ENCODE data around the gene FHAD1. TPM values are rescaled to one million over a fixed set of nuclear protein-coding genes. Genes with fewer than 3 reads are reported as not detected.

The FHAD1 gene
- polyA plus RNA-seq, 2 donors, result 0.04 to 0.16 TPM

- no peak overlapping the region for H3K27ac ChIP-seq (ENCODE audit: low read depth in 2 of 2, low read length in 1 of 2)
- 46 to 47% methylated on average over 7 of the region's 7 CpGs for WGBS, 2 donors
Measured at GRCh38 chr1:15272782-15273127, 25.7 kb downstream of the FHAD1 start.

GRCh38 chr1:15273274-15273673 lies 26.3 kb downstream of the FHAD1 start:
- 74 to 77% methylated on average over 2 of the region's 2 CpGs for WGBS, 2 donors
- Histone ChIP-seq H3K27me3 (ENCODE audit: control insufficient read depth in 1 of 2, insufficient read depth in 2 of 2, low read length in 2 of 2) (no peaks in the 10 kb centered on the region), H3K36me3 (ENCODE audit: control insufficient read depth in 2 of 2, insufficient read depth in 2 of 2, low read length in 1 of 2) (no peaks in the 10 kb centered on the region), H3K4me1 (ENCODE audit: control insufficient read depth in 2 of 2, insufficient read depth in 2 of 2, low read length in 1 of 2) (no peaks in the 10 kb centered on the region), H3K9me3 (ENCODE audit: control insufficient read depth in 2 of 2, insufficient read depth in 1 of 2, low read depth in 1 of 2, low read length in 1 of 2) (no peaks in the 10 kb centered on the region), H3K27ac (ENCODE audit: low read depth in 2 of 2, low read length in 1 of 2) (no peak overlapping the region), H3K4me3 (ENCODE audit: low read depth in 1 of 2, low read length in 2 of 2) (no peak overlapping the region)

More at GRCh38 chr1:15272782-15273127, 25.7 kb downstream of the FHAD1 start:
- no peaks in the 10 kb centered on the region for H3K27me3 ChIP-seq (ENCODE audit: control insufficient read depth in 1 of 2, insufficient read depth in 2 of 2, low read length in 2 of 2)
- H3K36me3 ChIP-seq (ENCODE audit: control insufficient read depth in 2 of 2, insufficient read depth in 2 of 2, low read length in 1 of 2), result no peaks in the 10 kb centered on the region
- no peaks in the 10 kb centered on the region for H3K9me3 ChIP-seq (ENCODE audit: control insufficient read depth in 2 of 2, insufficient read depth in 1 of 2, low read depth in 1 of 2, low read length in 1 of 2)
- no peak overlapping the region for H3K4me3 ChIP-seq (ENCODE audit: low read depth in 1 of 2, low read length in 2 of 2)
- no peaks in the 10 kb centered on the region for H3K4me1 ChIP-seq (ENCODE audit: control insufficient read depth in 2 of 2, insufficient read depth in 2 of 2, low read length in 1 of 2)

DNA sequence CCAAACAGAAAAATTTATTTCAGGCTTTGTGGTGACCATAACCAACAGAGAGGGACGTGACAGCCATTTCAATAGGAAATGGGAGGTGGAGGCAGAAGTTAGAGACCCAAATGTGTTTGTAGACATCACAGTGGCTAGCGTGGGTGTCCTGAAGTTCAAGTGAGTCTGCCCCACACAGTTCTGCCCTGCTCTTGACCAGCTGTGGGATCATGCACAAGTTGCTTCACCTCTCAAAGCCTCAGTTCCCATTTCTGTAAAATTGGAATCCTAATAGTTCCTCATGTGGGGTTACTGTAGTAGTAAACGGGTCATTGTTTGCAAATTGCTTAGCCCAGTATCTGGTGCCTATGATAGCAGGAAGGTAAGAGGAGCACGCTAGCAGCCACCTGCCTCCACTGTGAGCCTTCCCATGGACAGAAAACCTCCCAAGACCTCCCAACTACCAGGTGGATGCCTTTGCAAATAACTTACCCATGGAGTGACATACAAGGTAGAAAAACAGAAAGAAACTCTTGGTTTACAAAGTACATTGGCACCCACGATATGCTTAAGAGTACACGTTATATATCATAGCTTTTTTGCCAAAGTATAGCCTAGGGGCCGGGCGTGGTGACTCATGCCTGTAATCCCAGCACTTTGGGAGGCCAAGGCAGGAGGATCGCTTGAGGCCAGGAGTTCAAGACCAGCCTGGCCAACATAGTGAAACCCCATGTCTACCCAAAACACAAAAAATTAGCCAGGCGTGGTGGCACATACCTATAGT lies 29.1 kb downstream of the FHAD1 start:
- Histone ChIP-seq H3K4me1 (ENCODE audit: control insufficient read depth in 2 of 2, insufficient read depth in 2 of 2, low read length in 1 of 2) (no peaks in the 10 kb centered on the region), H3K4me3 (ENCODE audit: low read depth in 1 of 2, low read length in 2 of 2) (no peak overlapping the region), H3K36me3 (ENCODE audit: control insufficient read depth in 2 of 2, insufficient read depth in 2 of 2, low read length in 1 of 2) (no peaks in the 10 kb centered on the region), H3K9me3 (ENCODE audit: control insufficient read depth in 2 of 2, insufficient read depth in 1 of 2, low read depth in 1 of 2, low read length in 1 of 2) (no peaks in the 10 kb centered on the region), H3K27ac (ENCODE audit: low read depth in 2 of 2, low read length in 1 of 2) (no peak overlapping the region), H3K27me3 (ENCODE audit: control insufficient read depth in 1 of 2, insufficient read depth in 2 of 2, low read length in 2 of 2) (no peaks in the 10 kb centered on the region)
- WGBS, 2 donors, result 79 to 83% methylated on average over 10 of the region's 10 CpGs

GRCh38 chr1:15276691-15277446 lies 29.8 kb downstream of the FHAD1 start:
- Histone ChIP-seq H3K4me1 (ENCODE audit: control insufficient read depth in 2 of 2, insufficient read depth in 2 of 2, low read length in 1 of 2) (no peaks in the 10 kb centered on the region), H3K27me3 (ENCODE audit: control insufficient read depth in 1 of 2, insufficient read depth in 2 of 2, low read length in 2 of 2) (no peaks in the 10 kb centered on the region), H3K9me3 (ENCODE audit: control insufficient read depth in 2 of 2, insufficient read depth in 1 of 2, low read depth in 1 of 2, low read length in 1 of 2) (no peaks in the 10 kb centered on the region), H3K36me3 (ENCODE audit: control insufficient read depth in 2 of 2, insufficient read depth in 2 of 2, low read length in 1 of 2) (no peaks in the 10 kb centered on the region), H3K27ac (ENCODE audit: low read depth in 2 of 2, low read length in 1 of 2) (no peak overlapping the region), H3K4me3 (ENCODE audit: low read depth in 1 of 2, low read length in 2 of 2) (no peak overlapping the region)
- WGBS, 2 donors, result 85 to 92% methylated on average over 11 of the region's 11 CpGs

DNA sequence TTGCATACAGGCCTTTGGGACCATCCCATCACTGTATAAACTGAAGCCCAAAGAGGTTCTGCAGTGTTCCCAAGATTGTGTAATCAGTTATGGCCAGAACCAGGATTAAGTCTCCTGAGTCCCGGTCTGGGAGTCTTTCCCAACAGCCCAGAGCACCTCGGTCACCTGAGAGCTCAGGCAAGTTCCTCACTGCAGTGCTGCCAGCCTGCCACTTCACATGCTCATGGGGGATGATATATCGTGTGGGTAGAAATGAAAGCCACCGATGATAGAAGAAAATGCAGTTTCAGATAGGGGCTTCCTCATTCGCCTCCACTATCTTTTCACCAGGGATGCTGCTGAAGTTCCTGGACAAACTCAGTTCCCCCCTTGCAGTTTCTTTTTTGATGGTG lies 30.4 kb downstream of the FHAD1 start:
- Histone ChIP-seq H3K27ac (ENCODE audit: low read depth in 2 of 2, low read length in 1 of 2) (no peak overlapping the region), H3K27me3 (ENCODE audit: control insufficient read depth in 1 of 2, insufficient read depth in 2 of 2, low read length in 2 of 2) (no peaks in the 10 kb centered on the region), H3K4me1 (ENCODE audit: control insufficient read depth in 2 of 2, insufficient read depth in 2 of 2, low read length in 1 of 2) (no peaks in the 10 kb centered on the region), H3K4me3 (ENCODE audit: low read depth in 1 of 2, low read length in 2 of 2) (no peak overlapping the region), H3K36me3 (ENCODE audit: control insufficient read depth in 2 of 2, insufficient read depth in 2 of 2, low read length in 1 of 2) (no peaks in the 10 kb centered on the region), H3K9me3 (ENCODE audit: control insufficient read depth in 2 of 2, insufficient read depth in 1 of 2, low read depth in 1 of 2, low read length in 1 of 2) (no peaks in the 10 kb centered on the region)
- 87 to 89% methylated on average over 5 of the region's 5 CpGs for WGBS, 2 donors

GRCh38 chr1:15277933-15278332 lies 30.9 kb downstream of the FHAD1 start:
- no peaks in the 10 kb centered on the region for H3K9me3 ChIP-seq (ENCODE audit: control insufficient read depth in 2 of 2, insufficient read depth in 1 of 2, low read depth in 1 of 2, low read length in 1 of 2)
- H3K36me3 ChIP-seq (ENCODE audit: control insufficient read depth in 2 of 2, insufficient read depth in 2 of 2, low read length in 1 of 2), result no peaks in the 10 kb centered on the region
- no peak overlapping the region for H3K27ac ChIP-seq (ENCODE audit: low read depth in 2 of 2, low read length in 1 of 2)
- 94 to 96% methylated on average over 4 of the region's 4 CpGs for WGBS, 2 donors
- H3K4me1 ChIP-seq (ENCODE audit: control insufficient read depth in 2 of 2, insufficient read depth in 2 of 2, low read length in 1 of 2), result peaks cover 0 to 2% of the 10 kb centered on the region in 2 donors
- no peaks in the 10 kb centered on the region for H3K27me3 ChIP-seq (ENCODE audit: control insufficient read depth in 1 of 2, insufficient read depth in 2 of 2, low read length in 2 of 2)
- H3K4me3 ChIP-seq (ENCODE audit: low read depth in 1 of 2, low read length in 2 of 2), result no peak overlapping the region

DNA sequence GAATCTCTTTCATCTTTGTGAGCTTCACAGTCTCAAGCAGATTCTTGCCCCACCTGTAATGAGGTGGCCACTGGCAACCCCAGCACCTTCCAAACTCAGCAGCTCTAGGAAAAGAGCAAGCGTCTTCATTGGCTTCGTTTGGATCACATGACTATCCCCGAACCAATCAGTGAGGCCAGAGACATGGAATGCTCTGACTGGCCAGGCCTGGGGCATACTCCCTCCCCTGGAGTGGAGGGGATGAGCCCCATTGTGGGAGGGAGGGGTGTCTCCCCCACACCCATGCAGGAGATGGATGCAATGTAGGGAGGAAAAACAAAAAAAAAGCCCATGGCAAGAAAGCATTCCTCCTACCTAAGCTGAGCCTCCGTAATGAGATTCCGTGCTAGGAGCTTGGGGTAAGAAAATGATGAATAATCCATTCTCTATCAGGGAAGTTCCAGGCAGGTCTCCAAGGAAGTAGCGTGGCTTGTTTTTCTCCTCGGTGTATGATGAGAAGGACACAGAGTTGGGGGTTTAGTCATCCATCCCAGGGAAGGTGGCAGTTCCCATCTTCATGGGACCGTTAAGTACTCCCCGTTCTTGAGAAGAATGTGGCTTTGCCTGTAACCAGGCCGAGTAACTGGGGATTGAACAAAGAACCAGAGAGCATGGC lies 32.7 kb downstream of the FHAD1 start:
- Histone ChIP-seq H3K4me1 (ENCODE audit: control insufficient read depth in 2 of 2, insufficient read depth in 2 of 2, low read length in 1 of 2) (peaks cover 0 to 10% of the 10 kb centered on the region in 2 donors), H3K27ac (ENCODE audit: low read depth in 2 of 2, low read length in 1 of 2) (no peak overlapping the region), H3K4me3 (ENCODE audit: low read depth in 1 of 2, low read length in 2 of 2) (no peak overlapping the region), H3K27me3 (ENCODE audit: control insufficient read depth in 1 of 2, insufficient read depth in 2 of 2, low read length in 2 of 2) (no peaks in the 10 kb centered on the region), H3K36me3 (ENCODE audit: control insufficient read depth in 2 of 2, insufficient read depth in 2 of 2, low read length in 1 of 2) (no peaks in the 10 kb centered on the region), H3K9me3 (ENCODE audit: control insufficient read depth in 2 of 2, insufficient read depth in 1 of 2, low read depth in 1 of 2, low read length in 1 of 2) (no peaks in the 10 kb centered on the region)
- WGBS, 2 donors, result 71 to 73% methylated on average over 10 of the region's 10 CpGs

- Histone ChIP-seq H3K27me3 (ENCODE audit: control insufficient read depth in 1 of 2, insufficient read depth in 2 of 2, low read length in 2 of 2) (no peaks in the 10 kb centered on the region), H3K4me3 (ENCODE audit: low read depth in 1 of 2, low read length in 2 of 2) (no peak overlapping the region), H3K36me3 (ENCODE audit: control insufficient read depth in 2 of 2, insufficient read depth in 2 of 2, low read length in 1 of 2) (no peaks in the 10 kb centered on the region), H3K27ac (ENCODE audit: low read depth in 2 of 2, low read length in 1 of 2) (no peak overlapping the region), H3K9me3 (ENCODE audit: control insufficient read depth in 2 of 2, insufficient read depth in 1 of 2, low read depth in 1 of 2, low read length in 1 of 2) (no peaks in the 10 kb centered on the region), H3K4me1 (ENCODE audit: control insufficient read depth in 2 of 2, insufficient read depth in 2 of 2, low read length in 1 of 2) (peaks cover 0 to 10% of the 10 kb centered on the region in 2 donors)
- WGBS, 2 donors, result 86 to 88% methylated on average over 10 of the region's 10 CpGs
Measured at GRCh38 chr1:15280416-15280815, 33.4 kb downstream of the FHAD1 start.

DNA sequence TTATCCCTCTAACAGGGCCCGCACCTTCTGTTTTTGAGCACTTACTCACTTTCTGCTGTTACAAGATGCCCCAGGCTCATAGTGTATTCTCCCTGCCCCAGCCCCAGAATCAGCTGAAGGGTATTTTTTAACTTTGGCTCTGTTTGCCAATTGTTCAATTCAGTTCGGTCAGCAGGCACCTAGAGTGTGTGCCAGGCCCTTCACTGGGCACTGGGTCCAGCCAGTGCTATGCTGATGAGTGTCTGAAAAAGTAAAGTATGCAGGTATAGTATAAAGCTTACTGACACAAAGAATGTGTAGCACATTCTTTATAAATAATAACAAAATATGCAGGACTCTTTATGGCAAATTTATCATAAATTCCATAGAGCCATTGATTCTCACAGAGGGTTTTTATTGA lies 35.0 kb downstream of the FHAD1 start:
- Histone ChIP-seq H3K4me3 (ENCODE audit: low read depth in 1 of 2, low read length in 2 of 2) (no peak overlapping the region), H3K4me1 (ENCODE audit: control insufficient read depth in 2 of 2, insufficient read depth in 2 of 2, low read length in 1 of 2) (peaks cover 0 to 10% of the 10 kb centered on the region in 2 donors), H3K27ac (ENCODE audit: low read depth in 2 of 2, low read length in 1 of 2) (no peak overlapping the region), H3K27me3 (ENCODE audit: control insufficient read depth in 1 of 2, insufficient read depth in 2 of 2, low read length in 2 of 2) (no peaks in the 10 kb centered on the region), H3K9me3 (ENCODE audit: control insufficient read depth in 2 of 2, insufficient read depth in 1 of 2, low read depth in 1 of 2, low read length in 1 of 2) (no peaks in the 10 kb centered on the region), H3K36me3 (ENCODE audit: control insufficient read depth in 2 of 2, insufficient read depth in 2 of 2, low read length in 1 of 2) (no peaks in the 10 kb centered on the region)
- WGBS, 2 donors, result 52% methylated on average over 2 of the region's 2 CpGs

Measured in esophagus (tissue), 2 donors.